C4-2B (cell line): ENCODE measurements around the gene FRMD8.

ENCODE experiments used
- ZFX ChIP-seq: fragments of 450-650 bp; IDR thresholded peaks from 2 replicates; pipeline ENCODE4 v1.6.1; 2017
- TF ChIP-seq, protein P1 (sequence below): fragments of 450-650 bp; conservative IDR thresholded peaks from 2 replicates; pipeline ENCODE4 v1.5.1; 2017; ENCODE audit warnings: mild to moderate bottlenecking

GRCh38 chr11:65415499-65416340, 29.3 kb downstream of the FRMD8 start:
- TF ChIP-seq, protein P1, sequence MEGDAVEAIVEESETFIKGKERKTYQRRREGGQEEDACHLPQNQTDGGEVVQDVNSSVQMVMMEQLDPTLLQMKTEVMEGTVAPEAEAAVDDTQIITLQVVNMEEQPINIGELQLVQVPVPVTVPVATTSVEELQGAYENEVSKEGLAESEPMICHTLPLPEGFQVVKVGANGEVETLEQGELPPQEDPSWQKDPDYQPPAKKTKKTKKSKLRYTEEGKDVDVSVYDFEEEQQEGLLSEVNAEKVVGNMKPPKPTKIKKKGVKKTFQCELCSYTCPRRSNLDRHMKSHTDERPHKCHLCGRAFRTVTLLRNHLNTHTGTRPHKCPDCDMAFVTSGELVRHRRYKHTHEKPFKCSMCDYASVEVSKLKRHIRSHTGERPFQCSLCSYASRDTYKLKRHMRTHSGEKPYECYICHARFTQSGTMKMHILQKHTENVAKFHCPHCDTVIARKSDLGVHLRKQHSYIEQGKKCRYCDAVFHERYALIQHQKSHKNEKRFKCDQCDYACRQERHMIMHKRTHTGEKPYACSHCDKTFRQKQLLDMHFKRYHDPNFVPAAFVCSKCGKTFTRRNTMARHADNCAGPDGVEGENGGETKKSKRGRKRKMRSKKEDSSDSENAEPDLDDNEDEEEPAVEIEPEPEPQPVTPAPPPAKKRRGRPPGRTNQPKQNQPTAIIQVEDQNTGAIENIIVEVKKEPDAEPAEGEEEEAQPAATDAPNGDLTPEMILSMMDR: no peak
- TF ChIP-seq ZFX: no peak
